ENCODE data around the gene FLNB.

Gene FLNB

GRCh38 chr3:58116161-58116955 lies 108.1 kb downstream of the FLNB start:
- DNase-seq = no peak

DNA sequence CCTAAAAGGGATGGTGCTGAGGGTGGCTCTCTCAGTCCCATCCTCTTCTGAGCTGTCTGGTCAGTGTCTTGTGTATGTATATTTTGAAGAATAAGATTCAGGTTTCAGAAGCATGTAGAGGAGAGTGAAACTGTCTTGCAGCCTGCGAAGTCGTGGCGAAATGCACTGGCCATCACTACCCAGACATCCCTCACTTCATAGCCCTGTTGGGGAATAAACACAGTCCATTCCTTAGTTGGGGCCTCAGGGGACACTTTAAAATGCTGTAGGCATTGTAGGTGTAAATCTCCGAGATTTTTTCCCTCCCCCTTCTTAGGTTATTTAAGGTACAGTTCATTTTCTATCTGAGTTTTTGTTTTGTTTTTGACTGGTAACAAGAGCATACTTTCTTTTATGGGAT lies 108.8 kb downstream of the FLNB start:
- no peak for DNase-seq

DNA sequence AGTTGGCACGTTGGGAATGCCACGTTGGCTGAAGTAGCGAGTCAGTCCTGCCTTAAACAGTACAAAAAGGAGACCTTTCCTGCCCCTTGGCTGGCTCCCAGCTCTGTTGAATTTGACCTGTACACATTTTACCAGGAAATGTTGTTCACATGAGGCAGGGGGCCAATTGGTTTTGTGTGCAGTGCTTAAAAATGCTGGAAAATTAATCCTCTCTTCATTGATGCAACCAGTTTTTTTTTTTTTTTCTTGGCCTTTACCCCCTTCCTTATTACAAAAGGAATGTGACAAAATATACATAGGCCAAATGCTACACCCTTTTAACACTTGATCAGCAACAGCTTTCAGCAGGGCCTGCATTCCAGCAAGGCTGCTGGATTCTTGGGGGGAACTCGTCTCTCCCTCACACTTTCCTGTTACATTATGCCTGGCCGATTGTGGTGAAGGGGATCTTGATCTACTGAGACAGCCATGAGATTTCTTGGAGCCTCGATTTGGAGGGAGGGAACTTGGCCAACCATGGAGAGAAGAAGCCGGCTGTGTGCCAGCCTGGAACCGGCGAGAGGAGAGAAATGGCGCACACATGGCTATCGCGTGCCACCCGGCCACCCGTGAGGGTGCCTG lies 109.4 kb downstream of the FLNB start:
- peak; percentile 66 for DNase-seq

DNA sequence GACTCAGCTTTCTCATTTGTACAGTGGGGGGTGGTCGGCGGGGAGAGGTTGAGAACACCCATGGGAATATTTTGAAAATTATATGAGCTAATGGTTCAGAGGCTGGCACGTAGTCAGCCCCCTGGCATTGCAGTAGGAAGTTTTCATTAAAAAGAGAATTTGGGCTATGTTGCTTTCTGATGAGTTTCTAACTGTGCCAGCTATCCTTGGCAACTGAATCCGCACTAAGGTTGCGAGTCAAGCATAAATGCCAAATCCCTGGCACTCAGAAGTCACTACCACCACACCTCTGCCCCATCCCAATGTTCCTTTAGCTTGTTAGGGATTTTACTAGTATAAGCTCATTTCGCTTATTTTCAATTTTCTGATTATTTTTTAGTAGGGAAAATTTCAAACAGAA lies 111.0 kb downstream of the FLNB start:
- DNase-seq = no peak

DNA sequence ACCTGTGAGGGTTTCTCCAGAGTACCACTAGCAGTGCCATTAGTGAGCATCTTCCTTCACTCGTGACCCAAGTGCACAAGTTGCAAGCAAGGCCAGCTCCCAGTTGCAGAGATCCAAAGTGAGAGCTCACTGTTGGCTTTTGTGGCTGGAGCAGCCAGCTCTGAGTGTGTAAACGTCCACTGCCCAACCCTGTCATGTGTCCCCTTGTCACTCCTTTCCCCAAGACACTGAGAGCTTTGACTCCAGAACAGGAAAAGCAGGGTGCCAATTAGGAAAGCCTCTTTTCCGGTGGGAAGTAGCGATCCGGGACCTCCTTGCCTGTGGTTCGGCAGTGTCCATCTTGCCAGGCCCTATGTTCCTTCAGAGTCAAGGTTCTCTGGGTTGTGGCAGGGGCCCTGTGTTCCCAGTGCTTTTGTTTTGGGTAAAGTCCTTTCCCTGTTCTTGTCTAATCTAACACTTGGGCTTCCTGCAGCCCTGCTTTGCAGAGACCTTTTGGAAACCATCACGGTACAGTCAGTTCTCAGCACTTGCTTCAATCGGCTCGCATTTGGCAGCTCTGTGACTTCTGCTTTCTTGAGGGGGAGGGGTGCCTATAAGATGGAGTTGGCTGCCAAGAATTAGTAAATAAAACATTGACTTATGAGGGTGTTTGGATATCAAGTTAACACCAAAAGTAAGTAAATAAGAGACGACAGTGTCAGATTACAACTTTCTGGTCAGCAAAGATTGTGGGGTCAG lies 112.0 kb downstream of the FLNB start:
- no peak for DNase-seq

DNA sequence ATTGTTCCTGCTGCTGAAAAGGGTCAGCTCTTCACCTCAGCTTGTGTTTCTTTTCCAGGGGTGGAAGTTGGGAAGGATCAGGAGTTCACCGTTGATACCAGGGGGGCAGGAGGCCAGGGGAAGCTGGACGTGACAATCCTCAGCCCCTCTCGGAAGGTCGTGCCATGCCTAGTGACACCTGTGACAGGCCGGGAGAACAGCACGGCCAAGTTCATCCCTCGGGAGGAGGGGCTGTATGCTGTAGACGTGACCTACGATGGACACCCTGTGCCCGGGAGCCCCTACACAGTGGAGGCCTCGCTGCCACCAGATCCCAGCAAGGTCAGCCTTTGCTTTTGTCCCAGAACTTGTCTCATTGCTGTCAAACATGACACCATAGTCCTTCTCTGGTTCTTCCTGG lies 113.0 kb downstream of the FLNB start:
- no peak for DNase-seq

DNA sequence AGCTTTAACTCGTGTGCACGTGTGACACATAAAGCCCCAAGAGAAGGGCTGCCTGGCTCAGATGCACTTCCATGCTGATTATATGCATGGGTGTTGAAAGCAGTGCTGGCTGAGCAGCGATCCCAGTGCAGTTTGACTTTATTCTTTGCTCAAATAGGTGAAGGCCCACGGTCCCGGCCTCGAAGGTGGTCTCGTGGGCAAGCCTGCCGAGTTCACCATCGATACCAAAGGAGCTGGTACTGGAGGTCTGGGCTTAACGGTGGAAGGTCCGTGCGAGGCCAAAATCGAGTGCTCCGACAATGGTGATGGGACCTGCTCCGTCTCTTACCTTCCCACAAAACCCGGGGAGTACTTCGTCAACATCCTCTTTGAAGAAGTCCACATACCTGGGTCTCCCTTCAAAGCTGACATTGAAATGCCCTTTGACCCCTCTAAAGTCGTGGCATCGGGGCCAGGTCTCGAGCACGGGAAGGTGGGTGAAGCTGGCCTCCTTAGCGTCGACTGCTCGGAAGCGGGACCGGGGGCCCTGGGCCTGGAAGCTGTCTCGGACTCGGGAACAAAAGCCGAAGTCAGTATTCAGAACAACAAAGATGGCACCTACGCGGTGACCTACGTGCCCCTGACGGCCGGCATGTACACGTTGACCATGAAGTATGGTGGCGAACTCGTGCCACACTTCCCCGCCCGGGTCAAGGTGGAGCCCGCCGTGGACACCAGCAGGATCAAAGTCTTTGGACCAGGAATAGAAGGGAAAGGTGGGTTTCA lies 114.9 kb downstream of the FLNB start:
- DNase-seq = no peak

DNA sequence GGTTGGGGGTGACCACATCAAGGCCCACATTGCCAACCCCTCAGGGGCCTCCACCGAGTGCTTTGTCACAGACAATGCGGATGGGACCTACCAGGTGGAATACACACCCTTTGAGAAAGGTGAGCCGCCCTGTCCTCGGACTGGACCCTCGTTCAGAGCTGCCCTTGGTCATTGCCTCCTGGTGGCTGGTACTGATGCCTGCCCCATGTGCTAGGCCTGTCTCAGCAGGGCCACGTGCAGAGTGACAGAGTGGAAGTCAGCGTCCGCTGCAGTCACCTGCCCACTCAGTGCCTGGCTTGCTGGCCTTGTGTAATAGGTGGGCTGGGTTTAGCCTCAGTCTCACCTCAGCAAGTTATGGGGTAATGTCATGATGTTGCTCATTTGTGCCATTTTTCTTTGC lies 116.2 kb downstream of the FLNB start:
- DNase-seq = no peak

- no peak for DNase-seq
These were observed 121.0 kb downstream of the FLNB start for GRCh38 chr3:58129041-58129770.

DNA sequence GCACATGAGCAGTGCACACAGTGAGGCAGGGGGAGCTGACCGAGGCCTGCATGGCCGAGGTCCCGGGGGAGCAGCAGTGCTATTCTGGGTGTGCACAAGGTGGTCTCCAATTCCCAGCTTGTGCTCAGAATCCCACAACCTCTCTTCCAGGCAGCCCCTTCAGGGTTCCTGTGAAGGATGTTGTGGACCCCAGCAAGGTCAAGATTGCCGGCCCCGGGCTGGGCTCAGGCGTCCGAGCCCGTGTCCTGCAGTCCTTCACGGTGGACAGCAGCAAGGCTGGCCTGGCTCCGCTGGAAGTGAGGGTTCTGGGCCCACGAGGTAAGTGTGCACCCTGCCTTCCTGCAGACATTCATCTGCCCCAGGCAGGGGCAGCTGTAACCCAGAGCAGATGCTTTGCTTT lies 122.4 kb downstream of the FLNB start:
- DNase-seq = no peak

DNA sequence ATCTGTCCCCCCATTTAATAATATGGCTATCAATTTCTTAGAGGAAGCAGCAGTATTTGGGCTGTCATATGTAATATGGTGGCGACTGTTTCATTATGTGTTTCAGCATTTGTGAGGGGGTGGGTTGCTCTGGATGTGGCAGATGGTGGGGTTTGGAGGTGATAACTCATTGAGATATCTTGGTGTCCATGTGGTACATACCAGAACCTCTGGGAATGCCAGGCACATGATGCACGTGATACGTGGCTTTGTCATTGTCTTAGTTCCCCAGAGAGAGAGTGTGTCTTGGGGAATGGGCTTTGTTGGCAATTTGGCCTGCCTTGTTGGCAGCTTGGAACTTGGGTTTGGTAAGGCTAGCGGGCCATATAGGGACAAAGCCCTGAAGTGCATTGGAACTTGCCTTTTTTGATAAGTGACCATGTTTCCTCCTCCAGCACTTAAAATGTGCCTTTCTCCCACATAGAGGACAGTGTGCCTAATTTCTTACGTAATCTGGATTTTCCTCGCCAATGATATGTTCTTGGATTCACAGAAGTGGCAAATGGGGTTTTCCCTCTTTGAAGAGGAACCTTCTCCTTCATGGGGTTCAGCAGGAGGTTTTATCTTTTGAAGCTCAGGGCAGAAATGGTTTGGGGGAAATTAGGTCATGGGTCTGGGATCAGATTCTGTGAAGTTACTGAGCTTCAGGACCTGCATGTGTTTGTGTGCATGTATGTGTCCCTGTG lies 123.0 kb downstream of the FLNB start:
- no peak for DNase-seq

DNA sequence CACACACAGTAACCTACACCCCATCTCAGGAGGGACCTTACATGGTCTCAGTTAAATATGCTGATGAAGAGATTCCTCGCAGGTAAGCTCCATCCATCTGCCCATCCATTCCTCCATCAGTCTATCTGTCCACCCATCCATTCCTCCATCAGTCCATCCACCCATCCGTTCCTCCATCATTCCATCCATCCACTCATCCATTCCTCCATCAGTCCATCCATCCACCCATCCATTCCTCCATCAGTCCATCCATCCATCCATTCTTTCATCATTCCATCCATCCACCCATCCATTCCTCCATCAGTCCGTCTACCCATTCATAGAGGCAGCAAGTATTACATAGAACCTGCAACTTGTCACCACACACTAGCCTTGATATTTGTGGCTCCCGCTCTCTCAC lies 124.6 kb downstream of the FLNB start:
- no peak for DNase-seq

DNA sequence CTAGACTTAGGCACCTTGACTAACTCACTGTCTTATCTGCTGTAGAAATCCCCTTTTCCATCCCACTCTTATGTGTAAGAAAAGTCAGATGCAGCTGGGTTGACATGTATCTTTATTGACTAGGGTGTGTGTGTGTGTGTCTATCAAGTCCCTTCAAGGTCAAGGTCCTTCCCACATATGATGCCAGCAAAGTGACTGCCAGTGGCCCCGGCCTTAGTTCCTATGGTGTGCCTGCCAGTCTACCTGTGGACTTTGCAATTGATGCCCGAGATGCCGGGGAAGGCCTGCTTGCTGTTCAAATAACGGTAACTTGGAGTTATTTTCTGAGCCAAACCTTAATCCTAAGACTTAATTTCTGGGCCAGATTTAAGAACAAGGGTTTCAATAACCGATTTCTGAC lies 126.2 kb downstream of the FLNB start:
- no peak for DNase-seq

DNA sequence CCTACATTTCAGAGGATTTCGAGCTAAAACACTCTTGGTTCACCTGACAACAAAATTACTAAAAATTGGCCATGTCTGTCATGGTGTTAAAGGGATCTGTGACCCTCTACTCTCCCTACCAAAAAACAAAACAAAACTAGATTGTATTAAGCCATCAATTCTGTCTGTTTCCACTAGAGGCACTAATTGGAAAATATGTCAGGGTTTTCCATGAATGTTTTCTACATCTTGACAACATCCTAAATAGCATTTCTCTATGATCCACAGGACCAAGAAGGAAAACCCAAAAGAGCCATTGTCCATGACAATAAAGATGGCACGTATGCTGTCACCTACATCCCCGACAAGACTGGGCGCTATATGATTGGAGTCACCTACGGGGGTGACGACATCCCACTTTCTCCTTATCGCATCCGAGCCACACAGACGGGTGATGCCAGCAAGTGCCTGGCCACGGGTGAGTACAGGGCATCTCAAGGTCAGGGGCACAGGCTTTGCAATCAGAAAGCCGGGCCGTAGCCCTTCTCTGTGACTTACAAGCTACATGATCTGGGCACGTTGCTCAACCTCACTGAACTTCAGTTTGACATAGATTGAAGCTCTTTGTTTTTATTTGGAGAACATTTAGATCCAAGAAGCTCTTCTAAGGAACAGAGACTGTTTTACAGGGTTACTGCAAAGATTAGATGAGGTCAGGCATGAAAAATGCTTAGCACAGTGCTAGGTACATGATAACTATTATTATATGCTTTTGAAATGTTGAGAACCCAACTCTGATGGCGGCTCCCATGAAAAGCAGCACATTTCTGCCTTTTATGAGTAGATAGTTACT lies 127.7 kb downstream of the FLNB start:
- DNase-seq = no peak

- DNase-seq = no peak
These were observed 129.1 kb downstream of the FLNB start for GRCh38 chr3:58137306-58137705.

GRCh38 chr3:58141766-58142345 lies 133.6 kb downstream of the FLNB start:
- no peak for DNase-seq

- no peak for DNase-seq
These were observed 135.3 kb downstream of the FLNB start for GRCh38 chr3:58143417-58144055.

- DNase-seq = no peak
These were observed 136.5 kb downstream of the FLNB start for GRCh38 chr3:58144478-58145325.

DNA sequence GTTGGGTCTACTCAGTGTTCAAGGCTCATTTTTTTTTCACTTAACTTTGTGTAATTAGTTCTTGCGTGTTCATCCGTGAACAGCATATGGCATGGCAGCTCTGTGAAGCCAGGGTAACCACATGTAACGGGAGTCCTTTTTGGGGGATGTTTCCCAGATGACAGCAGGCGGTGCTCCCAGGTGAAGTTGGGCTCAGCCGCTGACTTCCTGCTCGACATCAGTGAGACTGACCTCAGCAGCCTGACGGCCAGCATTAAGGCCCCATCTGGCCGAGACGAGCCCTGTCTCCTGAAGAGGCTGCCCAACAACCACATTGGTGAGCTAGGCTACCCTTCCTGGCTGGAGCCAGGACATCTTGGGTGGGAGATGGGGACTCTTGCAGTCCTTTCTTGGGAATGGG lies 139.8 kb downstream of the FLNB start:
- no peak for DNase-seq

All from right hindlimb (tissue), 1 donor.